ENCODE data around the gene KATNAL1.
"Not testable (repeated sequence)": the region's sequence is repeated elsewhere in the genome, so short reads cannot be mapped to it uniquely, and the experiment has no call there.

Gene KATNAL1

GRCh38 chr13:30196025-30196424, 111.3 kb downstream of the KATNAL1 start:
- peak; percentile 20 for DNase-seq

GRCh38 chr13:30194906-30195305, 112.4 kb downstream of the KATNAL1 start:
- DNase-seq, result no peak

GRCh38 chr13:30193279-30194234, 113.8 kb downstream of the KATNAL1 start:
- DNase-seq, result no peak

GRCh38 chr13:30192320-30193093, 114.8 kb downstream of the KATNAL1 start:
- DNase-seq, result no peak

- no peak for DNase-seq
Observed at GRCh38 chr13:30191491-30192100, 115.8 kb downstream of the KATNAL1 start.

- DNase-seq, result peak; percentile 29
Observed at GRCh38 chr13:30186634-30187415, 120.5 kb downstream of the KATNAL1 start.

GRCh38 chr13:30181888-30182651, 125.3 kb downstream of the KATNAL1 start:
- no peak for DNase-seq

- no peak for DNase-seq
Observed at GRCh38 chr13:30179597-30180276, 127.6 kb downstream of the KATNAL1 start.

GRCh38 chr13:30178976-30179375, 128.4 kb downstream of the KATNAL1 start:
- no peak for DNase-seq

- no peak for DNase-seq
Observed at GRCh38 chr13:30175166-30175565, 132.2 kb downstream of the KATNAL1 start.

- not testable (repeated sequence) for DNase-seq
Observed at GRCh38 chr13:30174250-30174649, 133.1 kb downstream of the KATNAL1 start.

GRCh38 chr13:30173303-30173610, 134.1 kb downstream of the KATNAL1 start:
- DNase-seq, result no peak

- DNase-seq, result no peak
Observed at GRCh38 chr13:30172593-30173302, 134.6 kb downstream of the KATNAL1 start.

- no peak for DNase-seq
Observed at GRCh38 chr13:30170569-30170968, 136.8 kb downstream of the KATNAL1 start.

- no peak for DNase-seq
Observed at GRCh38 chr13:30169442-30169841, 137.9 kb downstream of the KATNAL1 start.

GRCh38 chr13:30165796-30166195, 141.6 kb downstream of the KATNAL1 start:
- DNase-seq, result no peak

GRCh38 chr13:30165071-30165470, 142.3 kb downstream of the KATNAL1 start:
- no peak for DNase-seq

- no peak for DNase-seq
Observed at GRCh38 chr13:30164146-30164545, 143.2 kb downstream of the KATNAL1 start.

GRCh38 chr13:30163441-30163840, 143.9 kb downstream of the KATNAL1 start:
- no peak for DNase-seq

GRCh38 chr13:30159446-30159839, 147.9 kb downstream of the KATNAL1 start:
- no peak for DNase-seq
